Measurements from ENCODE around the gene BBS7. TPM values are rescaled to one million over a fixed set of nuclear protein-coding genes. Genes with fewer than 3 reads are reported as not detected.

BBS7 gene
- total RNA-seq, 6 donors from 2014 or later = 7.3 to 13.2 (median 9.9) TPM

- Histone ChIP-seq H3K27me3 (no peaks in the 10 kb centered on the region), H3K4me1 (peaks cover 0 to 13% (median 4%) of the 10 kb centered on the region in 4 donors), H3K4me3 (no peak overlapping the region), H3K9me3 (no peaks in the 10 kb centered on the region), H3K27ac (no peak overlapping the region), H3K36me3 (no peaks in the 10 kb centered on the region)
- WGBS, 2 donors = 52 to 58% methylated on average over 5 of the region's 5 CpGs
- peak in 1 of 2 donors; percentile 69 for ATAC-seq (ENCODE audit: low FRiP score in 2 of 2)
- no peak for TF ChIP-seq EP300 (IDR thresholded peaks at IDR 0.05)
- TF ChIP-seq CTCF (IDR thresholded peaks at IDR 0.05) = no peak
- no peak for TF ChIP-seq POLR2A (IDR thresholded peaks at IDR 0.05)
- TF ChIP-seq POLR2AphosphoS5 (IDR thresholded peaks at IDR 0.05) = no peak
- DNase-seq = no peak
Observed at GRCh38 chr4:121794505-121795188, 75.6 kb downstream of the BBS7 start.

GRCh38 chr4:121792966-121793365 lies 77.3 kb downstream of the BBS7 start:
- ATAC-seq (ENCODE audit: low FRiP score in 2 of 2) (no peak), DNase-seq (no peak)
- no peaks in the 10 kb centered on the region for H3K36me3 ChIP-seq
- H3K4me3 ChIP-seq = no peak overlapping the region
- H3K9me3 ChIP-seq = no peaks in the 10 kb centered on the region
- H3K4me1 ChIP-seq = peaks cover 0 to 13% (median 4%) of the 10 kb centered on the region in 4 donors
- H3K27ac ChIP-seq = no peak overlapping the region
- TF ChIP-seq CTCF (IDR thresholded peaks at IDR 0.05) = no peak
- no peaks in the 10 kb centered on the region for H3K27me3 ChIP-seq
- WGBS, 2 donors = 88 to 95% methylated on average over 2 of the region's 2 CpGs

GRCh38 chr4:121791481-121791880 lies 78.8 kb downstream of the BBS7 start:
- no peak for DNase-seq
- no peak for ATAC-seq (ENCODE audit: low FRiP score in 2 of 2)
- Histone ChIP-seq H3K4me1 (peaks cover 0 to 13% (median 4%) of the 10 kb centered on the region in 4 donors), H3K27ac (no peak overlapping the region), H3K36me3 (no peaks in the 10 kb centered on the region), H3K9me3 (no peaks in the 10 kb centered on the region), H3K4me3 (no peak overlapping the region), H3K27me3 (no peaks in the 10 kb centered on the region)
- 87 to 88% methylated on average over 5 of the region's 5 CpGs for WGBS, 2 donors
- no peak for TF ChIP-seq CTCF (IDR thresholded peaks at IDR 0.05)
- TF ChIP-seq POLR2AphosphoS5 (IDR thresholded peaks at IDR 0.05) = no peak
- TF ChIP-seq EP300 (IDR thresholded peaks at IDR 0.05) = no peak
- no peak for TF ChIP-seq POLR2A (IDR thresholded peaks at IDR 0.05)

DNA sequence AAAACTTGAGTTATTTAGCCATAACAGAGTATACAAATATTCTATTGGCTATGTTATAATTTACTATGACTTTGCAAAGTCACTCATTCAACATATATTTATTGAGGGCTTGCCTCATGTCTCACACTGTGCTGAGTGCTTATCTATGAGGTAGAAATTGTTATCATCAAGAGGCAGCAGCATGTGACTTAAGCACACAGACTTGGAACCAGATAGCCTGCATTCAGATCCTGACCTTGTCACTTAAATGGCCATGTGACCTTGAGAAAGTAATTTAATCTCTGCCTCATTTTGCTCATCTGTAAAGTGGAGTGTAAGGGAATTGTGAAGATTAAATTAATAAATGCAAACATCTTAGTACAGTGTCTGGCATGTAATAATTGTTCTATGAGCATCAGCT lies 79.3 kb downstream of the BBS7 start:
- no peaks in the 10 kb centered on the region for H3K9me3 ChIP-seq
- DNase-seq (no peak), ATAC-seq (ENCODE audit: low FRiP score in 2 of 2) (no peak)
- H3K27ac ChIP-seq = no peak overlapping the region
- TF ChIP-seq POLR2AphosphoS5 (IDR thresholded peaks at IDR 0.05) (no peak), EP300 (IDR thresholded peaks at IDR 0.05) (no peak)
- H3K27me3 ChIP-seq = no peaks in the 10 kb centered on the region
- no peak overlapping the region for H3K4me3 ChIP-seq
- H3K4me1 ChIP-seq = peaks cover 0 to 13% (median 4%) of the 10 kb centered on the region in 4 donors
- no peaks in the 10 kb centered on the region for H3K36me3 ChIP-seq

DNA sequence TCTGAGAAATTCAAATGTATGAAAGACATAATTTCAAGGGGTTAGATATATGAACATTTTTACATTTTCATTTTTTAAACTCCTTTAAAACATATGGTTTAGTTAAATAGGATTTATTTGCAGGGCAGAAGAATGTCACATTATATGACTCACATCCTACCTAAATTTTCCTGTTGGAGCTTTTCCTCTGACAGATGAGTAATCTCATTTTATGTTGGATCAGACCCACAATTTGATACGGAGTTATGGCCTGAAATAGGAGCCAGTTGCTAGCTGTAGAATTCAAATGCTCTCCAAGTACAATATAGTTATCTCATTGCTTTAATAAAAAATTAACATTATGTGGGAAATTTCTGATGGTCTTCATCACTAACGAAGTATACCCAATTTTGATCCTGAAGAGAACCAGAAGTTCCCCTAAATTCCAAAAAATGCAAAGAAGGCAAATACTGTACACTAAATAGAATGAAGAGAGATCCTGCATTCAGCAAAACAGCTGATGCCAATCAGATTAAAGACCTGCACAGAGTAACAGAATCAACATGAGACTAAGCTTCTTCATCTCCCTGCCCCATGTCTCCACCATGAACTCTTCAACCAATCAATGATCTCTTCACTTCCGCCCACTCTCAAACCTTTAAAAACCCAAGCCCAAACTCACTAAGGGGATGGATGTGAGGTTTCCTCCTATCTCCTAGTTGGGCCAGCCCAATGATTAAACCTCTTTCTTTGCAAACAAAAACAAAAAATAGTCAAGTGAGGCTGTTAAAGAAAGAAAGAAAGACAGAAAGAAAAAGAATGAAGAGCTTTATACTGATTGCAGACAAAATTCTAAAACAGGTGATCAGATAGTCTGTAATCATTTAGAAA lies 80.1 kb downstream of the BBS7 start:
- 83 to 87% methylated on average over 3 of the region's 3 CpGs for WGBS, 2 donors
- H3K9me3 ChIP-seq = no peaks in the 10 kb centered on the region
- H3K36me3 ChIP-seq = no peaks in the 10 kb centered on the region
- TF ChIP-seq EP300 (IDR thresholded peaks at IDR 0.05) (no peak), POLR2AphosphoS5 (IDR thresholded peaks at IDR 0.05) (no peak), POLR2A (IDR thresholded peaks at IDR 0.05) (no peak), CTCF (IDR thresholded peaks at IDR 0.05) (no peak)
- no peak overlapping the region for H3K27ac ChIP-seq
- no peaks in the 10 kb centered on the region for H3K27me3 ChIP-seq
- DNase-seq = no peak
- ATAC-seq (ENCODE audit: low FRiP score in 2 of 2) = no peak
- H3K4me3 ChIP-seq = no peak overlapping the region
- H3K4me1 ChIP-seq = peaks cover 0 to 8% (median 2%) of the 10 kb centered on the region in 4 donors
